Measurements from ENCODE around the gene FGD4.

DNA sequence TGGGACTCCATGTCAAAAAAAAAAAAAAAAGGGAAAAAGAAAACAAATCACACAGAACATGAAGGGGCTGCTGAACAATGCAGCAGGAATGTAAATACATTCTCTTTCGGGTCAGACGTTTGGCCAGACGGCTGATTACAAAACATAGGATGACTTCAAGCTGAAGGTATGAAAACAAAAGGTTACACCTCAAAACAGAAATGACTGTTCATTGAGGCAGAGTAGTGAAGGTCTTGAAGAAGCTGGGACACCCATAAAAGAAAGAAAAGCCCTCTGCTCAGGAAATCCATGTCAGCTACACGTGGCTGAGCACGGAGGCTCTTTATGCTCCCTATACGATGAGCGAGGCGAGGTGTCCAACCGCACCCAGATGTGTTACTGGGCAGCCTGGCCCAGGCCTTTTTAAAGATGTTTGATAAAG, 37.7 kb downstream of the FGD4 start:
- TF ChIP-seq EZH2phosphoT487 (IDR thresholded peaks at IDR 0.05; ENCODE audit: insufficient read depth, low read depth) = no peak
- no peak for TF ChIP-seq EZH2 (IDR thresholded peaks at IDR 0.05; ENCODE audit: insufficient read depth, poor library complexity, severe bottlenecking)

Measured in GM23248 (cell line).